ENCODE results near the gene CD226.

Gene CD226

DNA sequence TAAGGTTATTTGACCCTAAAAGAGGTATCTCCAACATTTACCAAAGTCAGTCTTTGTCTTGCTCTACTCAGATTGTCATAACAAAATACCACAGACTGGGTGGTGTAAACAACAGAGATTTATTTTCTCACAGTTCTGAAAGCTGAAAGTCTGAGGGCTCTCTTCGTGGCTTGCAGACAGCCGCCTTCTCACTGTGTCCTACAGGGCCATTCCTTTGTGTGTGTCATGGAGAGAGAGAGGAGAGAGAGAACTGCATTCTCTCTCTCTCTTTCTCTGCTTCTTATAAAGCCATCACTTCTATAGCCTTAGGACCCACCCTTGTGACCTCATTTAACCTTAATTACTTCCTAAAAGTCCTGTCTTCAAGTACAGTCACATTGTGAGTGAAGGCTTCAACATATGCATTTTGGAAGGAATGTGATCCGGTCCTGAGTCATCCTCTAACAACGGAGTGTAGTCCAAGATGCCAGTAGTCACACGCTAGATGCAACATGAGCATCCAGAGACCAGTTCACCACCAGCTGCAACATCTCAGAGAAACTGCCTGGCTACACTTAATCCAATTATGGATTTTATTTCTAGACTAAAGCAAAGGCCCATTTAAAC is 130.2 kb downstream of the CD226 start:
- DNase-seq = no peak

DNA sequence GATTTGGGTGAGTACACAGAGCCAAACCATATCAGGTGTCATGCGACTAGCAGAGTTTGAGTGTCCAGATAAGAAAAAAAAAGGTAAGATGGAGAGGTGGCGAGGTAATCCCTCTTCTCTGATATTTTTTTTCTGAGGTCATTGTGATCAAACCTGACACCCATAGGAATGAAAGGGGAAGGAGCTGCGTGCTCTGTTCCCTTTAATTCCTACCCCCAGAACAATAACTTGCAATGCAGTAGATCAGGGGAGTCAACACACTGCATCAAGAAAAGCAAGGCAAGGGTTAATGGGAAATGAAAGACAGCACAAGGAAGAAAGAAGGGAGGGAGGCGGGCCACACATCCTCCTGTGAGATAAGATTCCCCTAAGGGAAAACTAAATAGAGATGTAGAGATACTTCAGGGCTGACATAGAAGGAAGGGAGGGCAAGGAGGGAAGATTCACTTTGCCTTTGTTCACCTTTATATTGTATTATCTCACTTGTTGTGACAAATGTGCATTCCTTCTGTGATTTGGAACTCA is 132.8 kb downstream of the CD226 start:
- DNase-seq = no peak

DNA sequence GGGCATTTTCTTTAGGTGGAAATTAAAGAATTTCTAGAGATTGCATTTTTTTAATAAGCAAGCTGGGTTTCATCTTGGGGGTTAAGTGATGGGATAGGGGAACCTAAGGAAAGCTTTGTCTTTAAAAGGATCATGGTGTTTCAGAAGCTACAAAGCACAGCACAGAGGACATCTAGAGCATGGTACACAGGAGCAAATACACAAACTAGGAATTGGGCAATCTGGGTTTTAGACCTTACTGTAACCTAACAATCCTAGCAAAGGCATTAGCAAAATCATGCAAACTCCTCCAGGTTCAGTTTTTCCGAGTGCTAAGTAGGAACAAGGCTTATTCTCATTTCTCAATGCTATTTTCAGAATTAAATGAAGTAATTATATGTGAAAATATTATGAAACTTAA is 134.1 kb downstream of the CD226 start:
- DNase-seq = no peak

DNA sequence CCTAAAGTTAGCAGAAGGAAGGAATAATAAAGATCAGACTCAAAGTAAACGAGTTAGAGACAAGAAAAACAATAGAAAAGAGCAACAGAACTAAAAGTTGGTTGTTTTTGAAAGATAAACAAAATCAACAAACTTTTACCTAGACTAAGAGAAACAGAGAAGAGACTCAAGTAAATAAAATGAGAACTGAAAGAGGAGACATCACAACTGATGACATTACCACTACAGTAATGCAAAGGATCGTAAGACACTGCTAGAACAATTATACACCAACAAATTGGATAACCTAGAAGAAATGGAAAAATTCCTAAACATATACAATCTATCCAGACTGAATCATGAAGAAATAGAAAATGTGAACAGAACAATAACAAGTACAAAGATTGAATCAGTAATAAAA is 139.3 kb downstream of the CD226 start:
- DNase-seq = no peak

DNA sequence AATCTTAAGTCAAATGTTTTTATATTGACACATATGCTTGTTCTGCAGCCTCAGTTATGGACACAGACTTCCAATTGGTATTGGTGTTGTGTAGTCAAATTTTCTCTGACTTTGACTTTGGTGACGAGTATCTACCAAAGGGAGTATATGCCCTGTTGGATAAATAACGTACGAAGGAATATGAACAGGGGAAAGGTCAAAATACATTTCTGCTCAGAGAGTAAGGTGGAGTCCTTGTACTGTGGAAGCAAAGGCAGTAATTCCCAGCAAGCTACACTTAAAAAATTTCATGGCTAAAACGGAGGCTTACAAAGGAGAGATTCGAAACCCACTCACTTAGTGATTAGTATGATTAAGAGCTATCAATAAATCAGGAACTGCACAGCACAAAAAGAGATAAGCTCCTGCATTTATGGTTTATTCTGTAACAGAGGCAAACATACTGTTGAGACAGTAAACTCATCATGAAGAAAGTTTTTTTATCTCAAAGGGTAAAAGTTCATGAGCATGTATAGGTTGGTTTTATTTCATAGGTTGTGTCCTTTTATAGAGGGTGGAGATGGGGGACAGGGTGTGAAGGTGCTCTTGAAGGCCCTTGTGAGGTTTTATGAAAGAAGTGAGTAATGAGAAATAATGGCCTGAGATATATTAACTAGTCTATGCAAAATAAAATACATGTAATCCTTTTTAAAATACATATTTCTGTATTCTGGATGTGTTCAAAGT is 142.7 kb downstream of the CD226 start:
- no peak for DNase-seq

All from nucleus accumbens (tissue), 56 donors.